Gastrocnemius medialis (tissue), 4 donors: ENCODE measurements around the gene KHNYN.

Experiments used
- CTCF ChIP-seq, 5 experiments: fragments of 450-650 bp in 3 of 5; fragments of 200-600 bp in 2 of 5; sonication (generic) in 2 of 5; IDR thresholded peaks in 4 of 5; conservative IDR thresholded peaks in 1 of 5; 1 replicate in 4 of 5; 2 replicates in 1 of 5; pipeline ENCODE4 v1.5.1; 2016 to 2019; ENCODE audit warnings: antibody characterized with exemption in 5 of 5, mild to moderate bottlenecking in 3 of 5, moderate library complexity in 3 of 5
- POLR2A ChIP-seq, 2 donors: fragments of 450-650 bp; IDR thresholded peaks; one replicate each; pipeline ENCODE4 v1.6.1; 2017; ENCODE audit warnings: antibody characterized with exemption in 2 of 2, mild to moderate bottlenecking in 2 of 2, moderate library complexity in 2 of 2

DNA sequence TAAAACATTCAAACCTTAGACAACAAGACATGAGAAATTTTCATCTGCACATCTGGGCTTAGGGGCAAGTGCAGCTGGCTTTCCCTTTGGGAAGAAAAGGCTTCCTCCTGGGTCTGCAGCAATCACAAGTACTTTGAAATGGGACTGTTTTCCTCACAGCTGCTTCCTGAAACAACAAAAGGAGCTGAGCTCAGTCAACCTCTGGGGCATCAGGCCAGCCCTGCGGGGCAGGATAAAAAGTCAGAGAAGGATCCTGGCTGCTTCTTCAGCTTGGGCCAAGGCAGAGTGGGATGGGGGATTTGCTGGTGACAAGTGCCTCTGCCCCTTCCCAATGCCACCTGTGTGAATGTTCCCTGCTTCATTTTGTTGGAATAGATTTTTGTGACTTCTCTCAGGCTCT, 29.0 kb downstream of the KHNYN start:
- TF ChIP-seq CTCF (IDR thresholded peaks at IDR 0.05 in 4 of 5, conservative IDR thresholded peaks at IDR 0.05 in 1 of 5) (no peak), POLR2A (IDR thresholded peaks at IDR 0.05) (no peak)
